Measurements from ENCODE around the gene SCAP. TPM values are rescaled to one million over a fixed set of nuclear protein-coding genes. Genes with fewer than 3 reads are reported as not detected.

The SCAP gene
- total and polyA plus RNA-seq, 2 of the 4 experiments (the other 2 are of a cell fraction), result 25.3 to 34.6 TPM

DNA sequence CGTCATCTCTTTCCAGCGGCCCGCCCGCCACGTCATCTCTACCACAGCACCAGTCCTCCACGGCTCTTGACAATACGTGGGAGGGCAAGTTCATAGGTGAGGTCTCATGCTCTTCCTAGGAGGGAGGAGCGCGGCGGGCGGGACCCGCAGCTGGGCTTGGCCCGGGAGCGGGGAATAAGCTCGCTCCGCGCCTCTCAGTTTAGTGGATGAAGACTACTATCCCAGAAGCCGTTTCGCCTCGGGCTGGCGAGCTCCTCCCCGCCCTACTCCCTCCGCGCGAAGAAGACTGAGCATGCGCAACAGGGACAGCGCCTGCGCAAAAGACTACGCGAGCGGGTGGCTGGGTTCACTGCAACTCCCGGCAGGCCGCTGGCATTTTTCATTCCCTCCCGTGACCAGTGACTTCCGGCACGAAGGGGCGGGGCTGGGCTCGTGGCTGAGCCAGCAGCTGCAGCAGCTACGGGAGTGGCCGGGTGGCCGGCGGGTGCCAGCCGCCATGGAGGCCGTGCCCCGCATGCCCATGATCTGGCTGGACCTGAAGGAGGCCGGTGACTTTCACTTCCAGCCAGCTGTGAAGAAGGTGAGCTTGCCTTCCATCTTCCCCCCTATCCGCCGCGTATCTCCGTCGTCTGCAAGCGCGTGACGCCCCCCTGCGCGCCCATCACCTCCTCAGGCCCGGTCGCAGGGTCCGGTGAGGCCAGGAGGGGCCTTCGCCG is 95.0 kb downstream of the SCAP start, which contains the start of gene PTPN23:
Gene PTPN23 (plus strand): TSS at position 421 of the 716 bp plus-strand sequence. CDS start 76 bp downstream, at position 497.
- peaks cover 4% of the 10 kb centered on the region; the same call in 1 of the 2 replicates for H3K36me3 ChIP-seq (ENCODE audit: control insufficient read depth, insufficient read depth, low read length)
- peak within 1 kb of the TSS; percentile 89 for H3K23ac ChIP-seq (ENCODE audit: low read depth, low read length)
- peak within 1 kb of the TSS; percentile 20 for H3K18ac ChIP-seq (ENCODE audit: low read depth, low read length)
- H2AK9ac ChIP-seq (replicated peaks; ENCODE audit: low read depth, low read length, poor library complexity), result peak within 1 kb of the TSS; percentile 99
- H2BK15ac ChIP-seq (ENCODE audit: low read depth, low read length), result no peak within 1 kb of the TSS
- CTCF ChIA-PET, result no interaction called here
- peak within 1 kb of the TSS; percentile 73 for H3K56ac ChIP-seq (ENCODE audit: extremely low read depth, insufficient read depth, low read length)
- peak within 1 kb of the TSS; percentile 23; the same call in 1 of the 2 replicates for H2BK120ac ChIP-seq (ENCODE audit: low read depth, low read length)
- H3K4me1 ChIP-seq (ENCODE audit: control insufficient read depth, insufficient read depth, low read length), result peaks cover 7% of the 10 kb centered on the region
- H4K20me1 ChIP-seq (ENCODE audit: insufficient read depth, low read length), result peaks cover 33% of the 10 kb centered on the region
- no peak for TF ChIP-seq RCOR1 (IDR thresholded peaks at IDR 0.05; ENCODE audit: insufficient replicate concordance, low read length)
- TF ChIP-seq BHLHE40 (IDR thresholded peaks at IDR 0.05; ENCODE audit: low read depth, low read length), result peak; percentile 98
- no peak for TF ChIP-seq MAFK (IDR thresholded peaks at IDR 0.05; ENCODE audit: low read depth, low read length)
- TF ChIP-seq MXI1 (IDR thresholded peaks at IDR 0.05; ENCODE audit: borderline replicate concordance, low read depth, low read length), result peak; percentile 90; the same call in 1 of the 2 replicates
- TF ChIP-seq POLR2A (IDR thresholded peaks at IDR 0.05; ENCODE audit: low read depth, low read length), result peak; percentile 94
- TF ChIP-seq, protein P1, sequence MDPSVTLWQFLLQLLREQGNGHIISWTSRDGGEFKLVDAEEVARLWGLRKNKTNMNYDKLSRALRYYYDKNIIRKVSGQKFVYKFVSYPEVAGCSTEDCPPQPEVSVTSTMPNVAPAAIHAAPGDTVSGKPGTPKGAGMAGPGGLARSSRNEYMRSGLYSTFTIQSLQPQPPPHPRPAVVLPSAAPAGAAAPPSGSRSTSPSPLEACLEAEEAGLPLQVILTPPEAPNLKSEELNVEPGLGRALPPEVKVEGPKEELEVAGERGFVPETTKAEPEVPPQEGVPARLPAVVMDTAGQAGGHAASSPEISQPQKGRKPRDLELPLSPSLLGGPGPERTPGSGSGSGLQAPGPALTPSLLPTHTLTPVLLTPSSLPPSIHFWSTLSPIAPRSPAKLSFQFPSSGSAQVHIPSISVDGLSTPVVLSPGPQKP (IDR thresholded peaks at IDR 0.05; ENCODE audit: borderline replicate concordance, low read depth, low read length), result 0 out of 2 replicates have a peak, but pooled peaks have one; percentile 19
- TF ChIP-seq MAZ (IDR thresholded peaks at IDR 0.05; ENCODE audit: borderline replicate concordance, low read depth, low read length), result peak; percentile 92
- TF ChIP-seq, protein P2, sequence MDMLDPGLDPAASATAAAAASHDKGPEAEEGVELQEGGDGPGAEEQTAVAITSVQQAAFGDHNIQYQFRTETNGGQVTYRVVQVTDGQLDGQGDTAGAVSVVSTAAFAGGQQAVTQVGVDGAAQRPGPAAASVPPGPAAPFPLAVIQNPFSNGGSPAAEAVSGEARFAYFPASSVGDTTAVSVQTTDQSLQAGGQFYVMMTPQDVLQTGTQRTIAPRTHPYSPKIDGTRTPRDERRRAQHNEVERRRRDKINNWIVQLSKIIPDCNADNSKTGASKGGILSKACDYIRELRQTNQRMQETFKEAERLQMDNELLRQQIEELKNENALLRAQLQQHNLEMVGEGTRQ (IDR thresholded peaks at IDR 0.05; ENCODE audit: low read depth, low read length), result peak; percentile 93
- H2BK20ac ChIP-seq (ENCODE audit: low read depth, low read length), result no peak within 1 kb of the TSS
- H4K91ac ChIP-seq (ENCODE audit: insufficient read depth, low read depth, low read length), result peak within 1 kb of the TSS; percentile 89
- H3K27me3 ChIP-seq (ENCODE audit: control insufficient read depth, insufficient read depth, low read length), result no peaks in the 10 kb centered on the region
- peak within 1 kb of the TSS; percentile 97 for H2AK5ac ChIP-seq (ENCODE audit: low read depth, low read length)
- H3K27ac ChIP-seq (ENCODE audit: insufficient read depth, low read length), result peak within 1 kb of the TSS; percentile 86
- peak; percentile 98 for DNase-seq
- ATAC-seq (ENCODE audit: low read depth), result peak; percentile 83
- peaks cover 12% of the 10 kb centered on the region for H3K9me1 ChIP-seq (ENCODE audit: insufficient read depth, low read length)
- H4K8ac ChIP-seq (ENCODE audit: low read depth in 2 of 2, low read length in 2 of 2), result peak within 1 kb of the TSS; percentile 83 to 93
- H3K79me1 ChIP-seq (ENCODE audit: low read depth in 1 of 2, low read length in 2 of 2), result peaks cover 29 to 65% of the 10 kb centered on the region in 2 experiments
- peak within 1 kb of the TSS; percentile 95 for H3K4ac ChIP-seq (ENCODE audit: low read depth, low read length)
- no peaks in the 10 kb centered on the region for H3K9me3 ChIP-seq (ENCODE audit: control insufficient read depth, insufficient read depth, low read length)
- H3K4me2 ChIP-seq (ENCODE audit: low read depth, low read length), result peak within 1 kb of the TSS; percentile 94
- TSS peak; percentile 58 for BruUV-seq (replicated peaks)
- POLR2A ChIA-PET (ENCODE audit: unreplicated experiment), result interaction anchor here (0.5 to 1.3 kb wide), 4 partner anchors 14 to 404 kb away, joined by 3 to 8 read pairs (median 4); no protein-coding TSS in a partner anchor
- dilution Hi-C loops (cut with HindIII; ENCODE audit: low sequenced_read_pairs, unreplicated experiment), result no loop called here
- peak within 1 kb of the TSS; percentile 60 for H3K4me3 ChIP-seq (ENCODE audit: insufficient read depth, low read depth, low read length)
- intact Hi-C loops (cut with micrococcal nuclease), result loop anchor here (5.0 kb wide), 1 partner anchor 407 kb away; no protein-coding TSS in a partner anchor
- peak within 1 kb of the TSS; percentile 97 for H3K14ac ChIP-seq (replicated peaks; ENCODE audit: low read depth, low read length)
- in situ Hi-C loops (cut with MboI; ENCODE audit: low sequenced_read_pairs), result no loop called here
- H2AFZ ChIP-seq (replicated peaks; ENCODE audit: low read length, poor library complexity), result peak within 1 kb of the TSS; percentile 86
- H3K9ac ChIP-seq (ENCODE audit: low read depth, low read length), result peak within 1 kb of the TSS; percentile 91
- WGBS, 2 experiments (ENCODE audit: extremely low coverage in 2 of 2, insufficient read length in 1 of 2), result 0% methylated on average over 25 of the region's 61 CpGs; no CpG with 5 or more reads in 1 of the 2 experiments
- H2BK5ac ChIP-seq (ENCODE audit: low read depth, low read length, poor library complexity, severe bottlenecking), result peak within 1 kb of the TSS; percentile 74
- peak within 1 kb of the TSS; percentile 54 for H4K5ac ChIP-seq (ENCODE audit: low read depth, low read length)

All from IMR-90 (cell line).